ENCODE results near the gene CCDC186. TPM values are rescaled to one million over a fixed set of nuclear protein-coding genes. Genes with fewer than 3 reads are reported as not detected.

CCDC186 gene
- total RNA-seq, 6 experiments from 2014 or later: 10.9 to 14.7 (median 12.6) TPM

- Mint-ChIP-seq H3K4me3 (no peak overlapping the region), H3K4me1 (ENCODE audit: low read depth) (no peaks in the 10 kb centered on the region), H3K9me3 (no peaks in the 10 kb centered on the region), H3K27ac (no peak overlapping the region), H3K36me3 (ENCODE audit: low read depth) (no peaks in the 10 kb centered on the region), H3K27me3 (ENCODE audit: insufficient read depth) (peaks cover 10% of the 10 kb centered on the region)
- no peak for TF ChIP-seq CTCF (IDR thresholded peaks at IDR 0.05)
- no peak for DNase-seq
These were observed 8.0 kb upstream of the CCDC186 start for GRCh38 chr10:114181971-114182370.

GRCh38 chr10:114180937-114181336 lies 6.9 kb upstream of the CCDC186 start:
- H3K9me3 Mint-ChIP-seq: no peaks in the 10 kb centered on the region
- DNase-seq: no peak

GRCh38 chr10:114179747-114180146 lies 5.7 kb upstream of the CCDC186 start:
- Mint-ChIP-seq H3K4me1 (ENCODE audit: low read depth) (peaks cover 5% of the 10 kb centered on the region), H3K27me3 (ENCODE audit: insufficient read depth) (peaks cover 8% of the 10 kb centered on the region), H3K4me3 (no peak overlapping the region), H3K36me3 (ENCODE audit: low read depth) (no peaks in the 10 kb centered on the region), H3K9me3 (no peaks in the 10 kb centered on the region), H3K27ac (no peak overlapping the region)
- DNase-seq: no peak
- TF ChIP-seq CTCF (IDR thresholded peaks at IDR 0.05): no peak

More at GRCh38 chr10:114180937-114181336, 6.9 kb upstream of the CCDC186 start:
- TF ChIP-seq CTCF (IDR thresholded peaks at IDR 0.05): no peak
- no peaks in the 10 kb centered on the region for H3K36me3 Mint-ChIP-seq (ENCODE audit: low read depth)
- no peaks in the 10 kb centered on the region for H3K4me1 Mint-ChIP-seq (ENCODE audit: low read depth)
- H3K4me3 Mint-ChIP-seq: no peak overlapping the region
- peaks cover 9% of the 10 kb centered on the region for H3K27me3 Mint-ChIP-seq (ENCODE audit: insufficient read depth)
- H3K27ac Mint-ChIP-seq: no peak overlapping the region

GRCh38 chr10:114179148-114179547 lies 5.1 kb upstream of the CCDC186 start, which contains the start of gene TDRD1:
TDRD1 (plus strand) TSS chr10:114179353; CDS start chr10:114187832, 8,479 bp downstream.
- no peak for DNase-seq
- TF ChIP-seq CTCF (IDR thresholded peaks at IDR 0.05): no peak
- no peak within 1 kb of the TSS for H3K4me3 Mint-ChIP-seq
- H3K27ac Mint-ChIP-seq: no peak within 1 kb of the TSS
- H3K9me3 Mint-ChIP-seq: no peaks in the 10 kb centered on the region
- H3K27me3 Mint-ChIP-seq (ENCODE audit: insufficient read depth): peaks cover 8% of the 10 kb centered on the region
- no peaks in the 10 kb centered on the region for H3K36me3 Mint-ChIP-seq (ENCODE audit: low read depth)
- peaks cover 9% of the 10 kb centered on the region for H3K4me1 Mint-ChIP-seq (ENCODE audit: low read depth)

GRCh38 chr10:114176511-114176910 lies 2.5 kb upstream of the CCDC186 start:
- Mint-ChIP-seq H3K27ac (no peak overlapping the region), H3K4me3 (no peak overlapping the region), H3K27me3 (ENCODE audit: insufficient read depth) (peaks cover 8% of the 10 kb centered on the region), H3K4me1 (ENCODE audit: low read depth) (peaks cover 26% of the 10 kb centered on the region), H3K9me3 (no peaks in the 10 kb centered on the region), H3K36me3 (ENCODE audit: low read depth) (peaks cover 6% of the 10 kb centered on the region)
- TF ChIP-seq CTCF (IDR thresholded peaks at IDR 0.05): no peak
- DNase-seq: no peak

GRCh38 chr10:114175667-114176066 lies 1.7 kb upstream of the CCDC186 start:
- TF ChIP-seq CTCF (IDR thresholded peaks at IDR 0.05): no peak
- Mint-ChIP-seq H3K4me1 (ENCODE audit: low read depth) (peaks cover 27% of the 10 kb centered on the region), H3K27me3 (ENCODE audit: insufficient read depth) (peaks cover 8% of the 10 kb centered on the region), H3K4me3 (no peak overlapping the region), H3K9me3 (no peaks in the 10 kb centered on the region), H3K36me3 (ENCODE audit: low read depth) (peaks cover 9% of the 10 kb centered on the region), H3K27ac (no peak overlapping the region)
- DNase-seq: no peak

Measured in HFFc6 (cell line).